ENCODE data around the gene REPS2.

The REPS2 gene

DNA sequence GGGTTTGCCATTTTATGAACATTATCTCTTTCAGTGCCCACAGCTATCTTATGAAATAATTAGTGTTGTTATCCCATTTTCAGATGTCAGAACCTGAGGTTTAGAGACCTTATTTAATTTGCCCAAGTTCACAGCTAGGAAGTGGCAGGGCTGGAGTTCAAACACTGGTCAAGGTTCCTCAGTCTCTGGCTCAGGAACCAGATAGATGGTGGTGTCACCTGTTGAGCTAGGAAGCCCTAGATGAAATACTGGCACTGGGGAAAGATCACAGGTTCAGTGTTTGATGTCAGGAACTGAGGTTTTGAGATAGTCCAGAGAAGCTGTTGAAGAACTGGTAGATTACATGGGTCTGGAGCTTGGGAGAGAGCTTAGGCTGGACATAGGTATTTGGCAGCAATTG lies 85.4 kb downstream of the REPS2 start:
- H4K91ac ChIP-seq (ENCODE audit: low read depth, low read length): no peak overlapping the region
- DNase-seq: no peak

DNA sequence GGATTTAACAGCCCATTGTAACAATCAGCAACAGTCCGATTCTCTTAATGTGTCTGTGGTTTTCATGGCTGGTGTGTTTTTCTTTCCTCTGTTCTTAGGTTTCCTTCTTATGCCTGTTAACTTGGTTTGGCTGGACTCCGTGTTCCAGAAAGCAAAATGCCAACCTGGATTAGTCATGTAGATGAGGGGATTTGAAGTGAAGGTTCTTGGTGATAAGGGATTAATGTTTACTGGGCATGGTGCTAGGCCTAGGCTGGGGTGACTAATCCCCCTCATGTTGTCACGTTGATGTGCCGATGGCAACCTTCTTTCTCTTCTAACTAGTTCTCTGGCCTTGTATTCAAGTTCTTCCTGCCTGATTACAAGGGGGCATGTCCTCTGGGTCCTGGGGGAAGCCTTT lies 85.9 kb downstream of the REPS2 start:
- no peak for DNase-seq
- no peak overlapping the region for H3K4ac ChIP-seq (ENCODE audit: low read depth, low read length)
- H4K91ac ChIP-seq (ENCODE audit: low read depth, low read length): no peak overlapping the region
- no peak overlapping the region for H3K4me2 ChIP-seq (ENCODE audit: low read length)
- H3K79me1 ChIP-seq (ENCODE audit: low read length): no peaks in the 10 kb centered on the region
- no peak overlapping the region for H4K8ac ChIP-seq (ENCODE audit: low read depth, low read length)
- H3K9me3 ChIP-seq (ENCODE audit: insufficient read depth, low read depth, low read length): no peaks in the 10 kb centered on the region
- no peaks in the 10 kb centered on the region for H3K79me2 ChIP-seq (ENCODE audit: control insufficient read depth, insufficient read depth, low read length, poor library complexity)
- H2BK120ac ChIP-seq (ENCODE audit: insufficient read depth, low read length, poor library complexity): no peak overlapping the region
- no peak overlapping the region for H3K9ac ChIP-seq (ENCODE audit: low read length)
- no peak overlapping the region for H3K23ac ChIP-seq (ENCODE audit: low read length)
- no CpG with 5 or more reads among the region's 4 CpGs for WGBS (ENCODE audit: extremely low coverage, insufficient coverage, insufficient read length)
- H4K12ac ChIP-seq (ENCODE audit: low read depth, low read length): no peak overlapping the region
- no peak overlapping the region for H2BK12ac ChIP-seq (ENCODE audit: low read length)
- H3K27me3 ChIP-seq (ENCODE audit: insufficient read depth, low read length): no peaks in the 10 kb centered on the region
- H3K14ac ChIP-seq (ENCODE audit: low read length): no peak overlapping the region
- H3K4me3 ChIP-seq (ENCODE audit: low read depth, low read length): no peak overlapping the region
- no peak overlapping the region for H2AFZ ChIP-seq (ENCODE audit: insufficient read depth, low read length, poor library complexity)
- H3K18ac ChIP-seq (ENCODE audit: low read length): no peak overlapping the region
- no peaks in the 10 kb centered on the region for H3K4me1 ChIP-seq (ENCODE audit: control insufficient read depth in 1 of 2, insufficient read depth in 2 of 2, low read length in 2 of 2)
- no peak overlapping the region for H2AK5ac ChIP-seq (ENCODE audit: low read length)
- H3K27ac ChIP-seq (ENCODE audit: low read depth, low read length): no peak overlapping the region
- no peaks in the 10 kb centered on the region for H3K36me3 ChIP-seq (ENCODE audit: control insufficient read depth in 1 of 2, insufficient read depth in 2 of 2, low read length in 2 of 2)
- H2BK5ac ChIP-seq (ENCODE audit: low read depth, low read length, poor library complexity): no peak overlapping the region

More for the DNA sequence above, 85.4 kb downstream of the REPS2 start:
- H3K36me3 ChIP-seq (ENCODE audit: control insufficient read depth in 1 of 2, insufficient read depth in 2 of 2, low read length in 2 of 2): no peaks in the 10 kb centered on the region
- no peaks in the 10 kb centered on the region for H3K27me3 ChIP-seq (ENCODE audit: insufficient read depth, low read length)
- no peak overlapping the region for H2AFZ ChIP-seq (ENCODE audit: insufficient read depth, low read length, poor library complexity)
- no peak overlapping the region for H4K12ac ChIP-seq (ENCODE audit: low read depth, low read length)
- H2BK12ac ChIP-seq (ENCODE audit: low read length): no peak overlapping the region
- H3K9me3 ChIP-seq (ENCODE audit: insufficient read depth, low read depth, low read length): no peaks in the 10 kb centered on the region
- H3K79me1 ChIP-seq (ENCODE audit: low read length): no peaks in the 10 kb centered on the region
- H3K4me2 ChIP-seq (ENCODE audit: low read length): no peak overlapping the region
- no peak overlapping the region for H3K4me3 ChIP-seq (ENCODE audit: low read depth, low read length)
- no peak overlapping the region for H3K9ac ChIP-seq (ENCODE audit: low read length)
- no peak overlapping the region for H3K4ac ChIP-seq (ENCODE audit: low read depth, low read length)
- H2BK5ac ChIP-seq (ENCODE audit: low read depth, low read length, poor library complexity): no peak overlapping the region
- no peak overlapping the region for H3K23ac ChIP-seq (ENCODE audit: low read length)
- H2AK5ac ChIP-seq (ENCODE audit: low read length): no peak overlapping the region
- no peak overlapping the region for H3K27ac ChIP-seq (ENCODE audit: low read depth, low read length)
- no peak overlapping the region for H3K14ac ChIP-seq (ENCODE audit: low read length)
- H4K8ac ChIP-seq (ENCODE audit: low read depth, low read length): no peak overlapping the region
- H2BK120ac ChIP-seq (ENCODE audit: insufficient read depth, low read length, poor library complexity): no peak overlapping the region
- no peak overlapping the region for H3K18ac ChIP-seq (ENCODE audit: low read length)
- H3K79me2 ChIP-seq (ENCODE audit: control insufficient read depth, insufficient read depth, low read length, poor library complexity): no peaks in the 10 kb centered on the region
- H3K4me1 ChIP-seq (ENCODE audit: control insufficient read depth in 1 of 2, insufficient read depth in 2 of 2, low read length in 2 of 2): no peaks in the 10 kb centered on the region

DNA sequence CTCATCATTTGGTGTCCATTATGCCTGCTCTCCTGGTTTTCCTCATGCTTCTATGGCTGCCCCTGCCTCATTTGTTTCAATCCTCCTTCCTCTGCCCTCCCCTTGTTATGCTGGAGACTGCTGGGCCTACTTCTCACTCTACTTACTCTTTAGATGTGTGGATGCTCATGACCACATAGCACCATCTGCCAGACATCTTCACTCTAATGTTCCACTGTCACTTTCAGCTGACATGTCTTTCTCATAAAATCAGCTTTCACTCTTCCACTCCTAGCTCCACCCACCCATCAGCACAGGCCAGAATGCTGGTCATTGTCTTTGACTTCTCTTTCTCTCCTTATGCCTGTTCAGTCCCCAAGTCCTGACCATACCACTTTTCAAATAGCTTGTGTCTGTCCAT lies 86.8 kb downstream of the REPS2 start:
- no peak overlapping the region for H2BK5ac ChIP-seq (ENCODE audit: low read depth, low read length, poor library complexity)
- H2AK5ac ChIP-seq (ENCODE audit: low read length): no peak overlapping the region
- H3K9me3 ChIP-seq (ENCODE audit: insufficient read depth, low read depth, low read length): no peaks in the 10 kb centered on the region
- H3K27ac ChIP-seq (ENCODE audit: low read depth, low read length): no peak overlapping the region
- no peak overlapping the region for H3K9ac ChIP-seq (ENCODE audit: low read length)
- no peak overlapping the region for H4K12ac ChIP-seq (ENCODE audit: low read depth, low read length)
- no peaks in the 10 kb centered on the region for H3K79me1 ChIP-seq (ENCODE audit: low read length)
- no peak overlapping the region for H2AFZ ChIP-seq (ENCODE audit: insufficient read depth, low read length, poor library complexity)
- H3K4me3 ChIP-seq (ENCODE audit: low read depth, low read length): no peak overlapping the region
- H3K23ac ChIP-seq (ENCODE audit: low read length): no peak overlapping the region
- no peak overlapping the region for H2BK12ac ChIP-seq (ENCODE audit: low read length)
- no peak overlapping the region for H4K91ac ChIP-seq (ENCODE audit: low read depth, low read length)
- H2BK120ac ChIP-seq (ENCODE audit: insufficient read depth, low read length, poor library complexity): no peak overlapping the region
- no peaks in the 10 kb centered on the region for H3K4me1 ChIP-seq (ENCODE audit: control insufficient read depth in 1 of 2, insufficient read depth in 2 of 2, low read length in 2 of 2)
- DNase-seq: no peak
- no peaks in the 10 kb centered on the region for H3K27me3 ChIP-seq (ENCODE audit: insufficient read depth, low read length)
- H3K18ac ChIP-seq (ENCODE audit: low read length): no peak overlapping the region
- no peak overlapping the region for H3K4me2 ChIP-seq (ENCODE audit: low read length)
- H3K4ac ChIP-seq (ENCODE audit: low read depth, low read length): no peak overlapping the region
- no peak overlapping the region for H3K14ac ChIP-seq (ENCODE audit: low read length)
- no peaks in the 10 kb centered on the region for H3K79me2 ChIP-seq (ENCODE audit: control insufficient read depth, insufficient read depth, low read length, poor library complexity)
- no peak overlapping the region for H4K8ac ChIP-seq (ENCODE audit: low read depth, low read length)
- no peaks in the 10 kb centered on the region for H3K36me3 ChIP-seq (ENCODE audit: control insufficient read depth in 1 of 2, insufficient read depth in 2 of 2, low read length in 2 of 2)

DNA sequence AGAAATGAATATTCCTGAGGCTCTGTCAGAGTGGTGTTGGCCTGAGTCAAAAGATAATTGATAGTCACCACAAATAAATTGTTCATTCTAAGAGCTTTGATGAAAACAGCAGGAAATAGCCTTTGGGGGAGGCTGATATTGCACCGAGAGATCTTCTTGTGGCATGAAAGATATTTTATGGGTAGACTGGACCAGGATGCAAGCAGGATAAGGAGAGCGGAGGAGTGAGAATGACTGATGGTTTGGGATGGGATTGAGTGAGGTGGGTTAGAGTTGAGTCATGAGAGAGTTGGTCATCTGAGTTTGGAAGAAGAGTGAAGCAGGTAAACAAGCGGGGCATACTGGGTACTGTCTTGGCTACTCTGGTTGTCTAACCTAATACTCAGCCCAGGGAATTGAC lies 88.7 kb downstream of the REPS2 start:
- Histone ChIP-seq H3K4ac (ENCODE audit: low read depth, low read length) (no peak overlapping the region), H3K79me2 (ENCODE audit: control insufficient read depth, insufficient read depth, low read length, poor library complexity) (no peaks in the 10 kb centered on the region), H3K9me3 (ENCODE audit: insufficient read depth, low read depth, low read length) (no peaks in the 10 kb centered on the region), H3K4me3 (ENCODE audit: low read depth, low read length) (no peak overlapping the region), H2BK5ac (ENCODE audit: low read depth, low read length, poor library complexity) (no peak overlapping the region), H2BK12ac (ENCODE audit: low read length) (no peak overlapping the region), H3K9ac (ENCODE audit: low read length) (no peak overlapping the region), H2AK5ac (ENCODE audit: low read length) (no peak overlapping the region), H3K27ac (ENCODE audit: low read depth, low read length) (no peak overlapping the region), H3K4me2 (ENCODE audit: low read length) (no peak overlapping the region), H3K79me1 (ENCODE audit: low read length) (no peaks in the 10 kb centered on the region), H4K12ac (ENCODE audit: low read depth, low read length) (no peak overlapping the region), H3K23ac (ENCODE audit: low read length) (no peak overlapping the region), H2BK120ac (ENCODE audit: insufficient read depth, low read length, poor library complexity) (no peak overlapping the region), H3K18ac (ENCODE audit: low read length) (no peak overlapping the region), H4K91ac (ENCODE audit: low read depth, low read length) (no peak overlapping the region), H3K27me3 (ENCODE audit: insufficient read depth, low read length) (no peaks in the 10 kb centered on the region), H4K8ac (ENCODE audit: low read depth, low read length) (no peak overlapping the region), H2AFZ (ENCODE audit: insufficient read depth, low read length, poor library complexity) (no peak overlapping the region), H3K4me1 (ENCODE audit: control insufficient read depth in 1 of 2, insufficient read depth in 2 of 2, low read length in 2 of 2) (no peaks in the 10 kb centered on the region), H3K14ac (ENCODE audit: low read length) (no peak overlapping the region), H3K36me3 (ENCODE audit: control insufficient read depth in 1 of 2, insufficient read depth in 2 of 2, low read length in 2 of 2) (no peaks in the 10 kb centered on the region)
- no CpG with 5 or more reads among the region's 3 CpGs for WGBS (ENCODE audit: extremely low coverage, insufficient coverage, insufficient read length)
- DNase-seq: no peak

Data from trophoblast cell (in vitro differentiated cells and primary cell).